ENCODE data around the gene KCNB1. TPM values are rescaled to one million over a fixed set of nuclear protein-coding genes. Genes with fewer than 3 reads are reported as not detected.

KCNB1 gene
- total and polyA plus RNA-seq, 2 experiments from 2014 or later = 0.11 to 0.13 TPM

DNA sequence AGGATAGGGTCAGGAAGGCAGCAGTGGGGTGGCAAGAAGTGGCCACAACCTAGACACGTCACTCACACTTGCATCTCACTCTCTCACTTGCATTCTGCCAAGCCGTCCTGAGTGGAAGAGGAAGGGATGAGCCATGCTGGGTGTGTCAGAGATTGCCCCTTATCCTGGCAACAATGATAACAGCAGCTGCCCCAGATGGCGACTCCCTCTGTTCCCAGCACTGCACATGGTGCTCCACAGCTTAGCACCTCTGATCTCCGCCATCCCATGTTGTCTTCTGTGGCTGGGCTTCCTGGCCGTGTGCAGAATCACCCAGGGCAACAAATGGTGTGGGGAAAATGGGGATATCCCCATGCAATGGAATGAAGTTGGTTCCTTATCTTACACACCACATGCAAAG is 11.1 kb downstream of the KCNB1 start:
- H3K27me3 ChIP-seq (replicated peaks; ENCODE audit: insufficient read depth) = peaks cover 68% of the 10 kb centered on the region
- no peaks in the 10 kb centered on the region for H3K9me3 ChIP-seq (ENCODE audit: low read depth)
- H3K9ac ChIP-seq = no peak overlapping the region
- no peaks in the 10 kb centered on the region for H3K4me1 ChIP-seq (ENCODE audit: insufficient read depth)
- no peaks in the 10 kb centered on the region for H3F3A ChIP-seq (ENCODE audit: insufficient read depth)
- no peak overlapping the region for H2AFZ ChIP-seq
- no peak overlapping the region for H3K4me2 ChIP-seq (ENCODE audit: unreplicated experiment)
- H4K20me1 ChIP-seq (ENCODE audit: insufficient read depth) = no peaks in the 10 kb centered on the region
- no peak for DNase-seq
- H3K4me3 ChIP-seq = no peak overlapping the region
- WGBS, 2 experiments (ENCODE audit: low coverage in 1 of 2, low lambda C conversion rate in 2 of 2, missing lambda C conversion rate in 2 of 2) = 34 to 43% methylated on average over 5 of the region's 5 CpGs
- in situ Hi-C loops (cut with MboI) = no loop called here
- no peak overlapping the region for H3K27ac ChIP-seq
- H3K79me2 ChIP-seq (ENCODE audit: insufficient read depth) = no peaks in the 10 kb centered on the region
- no peaks in the 10 kb centered on the region for H3K36me3 ChIP-seq (ENCODE audit: low read depth)
- TF ChIP-seq EZH2 (IDR thresholded peaks at IDR 0.05; ENCODE audit: insufficient read depth, poor library complexity, severe bottlenecking) (no peak), EZH2phosphoT487 (IDR thresholded peaks at IDR 0.05; ENCODE audit: insufficient read depth, low read depth) (no peak)
- no peaks in the 10 kb centered on the region for H3K9me2 ChIP-seq (ENCODE audit: insufficient read depth)

GRCh38 chr20:49470922-49471321 is 11.5 kb downstream of the KCNB1 start:
- in situ Hi-C loops (cut with MboI) = no loop called here
- H4K20me1 ChIP-seq (ENCODE audit: insufficient read depth) = no peaks in the 10 kb centered on the region

DNA sequence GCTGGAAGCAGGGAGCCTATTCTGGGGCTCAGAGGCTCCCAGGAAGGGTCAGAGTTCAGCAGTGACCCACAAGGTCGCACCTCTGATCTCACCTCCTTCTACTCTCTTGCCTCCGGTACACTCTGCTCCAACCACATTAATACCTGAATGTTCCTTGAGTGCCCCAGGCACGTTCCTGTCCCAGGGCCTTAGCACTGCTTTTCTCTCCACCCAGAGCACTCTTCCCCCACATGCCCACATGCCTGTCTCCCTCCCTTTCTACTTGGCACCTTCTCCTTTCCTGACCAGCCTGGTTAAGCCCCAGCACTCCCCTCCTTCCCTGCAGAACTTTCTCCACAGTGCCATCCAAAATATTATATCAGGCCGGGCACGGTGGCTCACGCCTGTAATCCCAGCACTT is 13.4 kb downstream of the KCNB1 start:
- Histone ChIP-seq H3K9me2 (ENCODE audit: insufficient read depth) (no peaks in the 10 kb centered on the region), H4K20me1 (ENCODE audit: insufficient read depth) (no peaks in the 10 kb centered on the region), H3K27me3 (replicated peaks; ENCODE audit: insufficient read depth) (peaks cover 58% of the 10 kb centered on the region), H2AFZ (no peak overlapping the region), H3F3A (ENCODE audit: insufficient read depth) (no peaks in the 10 kb centered on the region), H3K4me1 (ENCODE audit: insufficient read depth) (no peaks in the 10 kb centered on the region), H3K36me3 (ENCODE audit: low read depth) (no peaks in the 10 kb centered on the region), H3K27ac (no peak overlapping the region), H3K9ac (no peak overlapping the region), H3K9me3 (ENCODE audit: low read depth) (no peaks in the 10 kb centered on the region), H3K4me3 (no peak overlapping the region), H3K79me2 (ENCODE audit: insufficient read depth) (no peaks in the 10 kb centered on the region), H3K4me2 (ENCODE audit: unreplicated experiment) (no peak overlapping the region)
- DNase-seq = no peak
- TF ChIP-seq EZH2 (IDR thresholded peaks at IDR 0.05; ENCODE audit: insufficient read depth, poor library complexity, severe bottlenecking) = no peak
- no peak for TF ChIP-seq EZH2phosphoT487 (IDR thresholded peaks at IDR 0.05; ENCODE audit: insufficient read depth, low read depth)
- WGBS, 2 experiments (ENCODE audit: low coverage in 1 of 2, low lambda C conversion rate in 2 of 2, missing lambda C conversion rate in 2 of 2) = 62 to 65% methylated on average over 6 of the region's 6 CpGs
- in situ Hi-C loops (cut with MboI) = no loop called here

More at GRCh38 chr20:49470922-49471321, 11.5 kb downstream of the KCNB1 start:
- Histone ChIP-seq H3K4me1 (ENCODE audit: insufficient read depth) (no peaks in the 10 kb centered on the region), H3K27me3 (replicated peaks; ENCODE audit: insufficient read depth) (peaks cover 69% of the 10 kb centered on the region), H3K9me2 (ENCODE audit: insufficient read depth) (no peaks in the 10 kb centered on the region), H3K9ac (no peak overlapping the region), H3F3A (ENCODE audit: insufficient read depth) (no peaks in the 10 kb centered on the region), H3K79me2 (ENCODE audit: insufficient read depth) (no peaks in the 10 kb centered on the region), H3K36me3 (ENCODE audit: low read depth) (no peaks in the 10 kb centered on the region), H3K9me3 (ENCODE audit: low read depth) (no peaks in the 10 kb centered on the region), H3K27ac (no peak overlapping the region), H3K4me2 (ENCODE audit: unreplicated experiment) (no peak overlapping the region), H2AFZ (no peak overlapping the region), H3K4me3 (no peak overlapping the region)
- DNase-seq = no peak
- no peak for TF ChIP-seq EZH2 (IDR thresholded peaks at IDR 0.05; ENCODE audit: insufficient read depth, poor library complexity, severe bottlenecking)
- no peak for TF ChIP-seq EZH2phosphoT487 (IDR thresholded peaks at IDR 0.05; ENCODE audit: insufficient read depth, low read depth)
- 61 to 63% methylated on average over 6 of the region's 6 CpGs for WGBS, 2 experiments (ENCODE audit: low coverage in 1 of 2, low lambda C conversion rate in 2 of 2, missing lambda C conversion rate in 2 of 2)

DNA sequence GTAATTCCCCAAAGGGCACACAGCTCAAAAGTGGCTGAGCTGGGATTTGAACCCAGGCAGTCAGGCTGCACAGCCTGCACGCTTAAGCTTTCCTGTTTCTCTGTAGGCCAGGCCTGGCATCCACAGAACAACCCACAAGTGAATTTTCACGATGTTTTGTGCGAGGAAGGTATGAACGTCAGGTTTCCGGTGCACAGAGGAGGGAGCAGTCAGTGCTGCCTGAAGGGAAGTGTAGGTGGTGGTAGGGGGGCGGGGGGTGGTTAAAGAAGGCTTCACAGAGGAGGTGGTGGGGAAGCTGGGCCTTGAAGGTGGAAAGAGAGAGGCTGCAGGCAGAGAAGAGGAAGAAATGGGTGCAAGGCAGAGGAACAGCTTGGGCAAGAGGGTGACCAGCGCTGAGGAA is 14.1 kb downstream of the KCNB1 start:
- Histone ChIP-seq H3K9me3 (ENCODE audit: low read depth) (no peaks in the 10 kb centered on the region), H3K27ac (no peak overlapping the region), H3K79me2 (ENCODE audit: insufficient read depth) (no peaks in the 10 kb centered on the region), H3K27me3 (replicated peaks; ENCODE audit: insufficient read depth) (peaks cover 57% of the 10 kb centered on the region), H3K4me3 (no peak overlapping the region), H2AFZ (no peak overlapping the region), H3K9me2 (ENCODE audit: insufficient read depth) (no peaks in the 10 kb centered on the region), H3K4me1 (ENCODE audit: insufficient read depth) (no peaks in the 10 kb centered on the region), H3K36me3 (ENCODE audit: low read depth) (no peaks in the 10 kb centered on the region), H4K20me1 (ENCODE audit: insufficient read depth) (no peaks in the 10 kb centered on the region), H3K4me2 (ENCODE audit: unreplicated experiment) (no peak overlapping the region), H3F3A (ENCODE audit: insufficient read depth) (no peaks in the 10 kb centered on the region), H3K9ac (no peak overlapping the region)
- no peak for TF ChIP-seq EZH2phosphoT487 (IDR thresholded peaks at IDR 0.05; ENCODE audit: insufficient read depth, low read depth)
- TF ChIP-seq EZH2 (IDR thresholded peaks at IDR 0.05; ENCODE audit: insufficient read depth, poor library complexity, severe bottlenecking) = no peak
- in situ Hi-C loops (cut with MboI) = no loop called here
- WGBS, 2 experiments (ENCODE audit: low coverage in 1 of 2, low lambda C conversion rate in 2 of 2, missing lambda C conversion rate in 2 of 2) = 66 to 68% methylated on average over 6 to 7 of the region's 7 CpGs
- no peak for DNase-seq
